Gastroesophageal sphincter (tissue), 3 donors: Measurements from ENCODE around the gene TNNC1.

Experiments
- POLR2A ChIP-seq, 2 donors: fragments of 450-650 bp; IDR thresholded peaks; one replicate each; pipeline ENCODE4 v1.6.1; 2017; ENCODE audit warnings: antibody characterized with exemption in 2 of 2, mild to moderate bottlenecking in 2 of 2, moderate library complexity in 1 of 2
- TF ChIP-seq, protein P1 (sequence below), 4 experiments: fragments of 200-600 bp in 2 of 4; fragments of 450-650 bp in 2 of 4; sonication (generic) in 1 of 4; IDR thresholded peaks; one replicate each; pipeline ENCODE4 v1.5.1; 2017 to 2019; ENCODE audit warnings: antibody characterized with exemption in 4 of 4, mild to moderate bottlenecking in 2 of 4, moderate library complexity in 2 of 4

DNA sequence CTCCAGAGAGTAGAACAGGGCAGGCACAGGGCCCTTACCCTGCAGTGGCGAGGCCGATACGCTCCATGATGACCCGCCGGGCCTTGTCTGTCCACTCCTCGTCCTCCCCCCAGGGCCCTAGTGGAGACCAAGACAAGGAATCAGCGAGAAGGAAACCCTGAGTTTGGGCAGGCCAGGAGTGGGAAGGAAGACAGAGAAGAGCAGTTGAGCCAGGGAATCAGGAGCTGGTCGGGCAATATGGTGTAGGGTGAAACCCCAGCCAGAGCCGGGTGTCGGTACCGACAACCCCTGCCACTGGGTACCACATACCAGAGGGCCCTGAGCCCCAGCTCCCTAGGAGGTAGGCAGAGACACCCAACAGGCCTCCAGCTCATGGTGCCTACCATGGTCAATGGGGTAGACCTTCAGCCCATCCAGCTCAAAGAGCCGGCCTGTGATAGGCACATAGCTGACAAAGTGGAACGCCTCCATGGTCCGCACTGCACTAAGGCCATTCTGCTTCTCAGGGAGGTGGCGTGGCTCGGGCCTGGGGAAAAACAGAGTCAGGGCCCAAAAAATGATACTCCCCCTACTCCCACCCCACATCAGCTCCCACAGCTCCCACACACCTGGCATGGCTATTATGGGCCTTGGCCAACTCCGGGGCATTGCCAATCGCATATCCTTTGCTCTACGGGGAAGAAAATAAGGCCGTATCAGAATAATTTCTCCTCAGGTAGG is 46.9 kb downstream of the TNNC1 start:
- no peak for TF ChIP-seq POLR2A (IDR thresholded peaks at IDR 0.05)
- TF ChIP-seq, protein P1, sequence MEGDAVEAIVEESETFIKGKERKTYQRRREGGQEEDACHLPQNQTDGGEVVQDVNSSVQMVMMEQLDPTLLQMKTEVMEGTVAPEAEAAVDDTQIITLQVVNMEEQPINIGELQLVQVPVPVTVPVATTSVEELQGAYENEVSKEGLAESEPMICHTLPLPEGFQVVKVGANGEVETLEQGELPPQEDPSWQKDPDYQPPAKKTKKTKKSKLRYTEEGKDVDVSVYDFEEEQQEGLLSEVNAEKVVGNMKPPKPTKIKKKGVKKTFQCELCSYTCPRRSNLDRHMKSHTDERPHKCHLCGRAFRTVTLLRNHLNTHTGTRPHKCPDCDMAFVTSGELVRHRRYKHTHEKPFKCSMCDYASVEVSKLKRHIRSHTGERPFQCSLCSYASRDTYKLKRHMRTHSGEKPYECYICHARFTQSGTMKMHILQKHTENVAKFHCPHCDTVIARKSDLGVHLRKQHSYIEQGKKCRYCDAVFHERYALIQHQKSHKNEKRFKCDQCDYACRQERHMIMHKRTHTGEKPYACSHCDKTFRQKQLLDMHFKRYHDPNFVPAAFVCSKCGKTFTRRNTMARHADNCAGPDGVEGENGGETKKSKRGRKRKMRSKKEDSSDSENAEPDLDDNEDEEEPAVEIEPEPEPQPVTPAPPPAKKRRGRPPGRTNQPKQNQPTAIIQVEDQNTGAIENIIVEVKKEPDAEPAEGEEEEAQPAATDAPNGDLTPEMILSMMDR (IDR thresholded peaks at IDR 0.05) = no peak
